Measurements from ENCODE around the gene TMEM238L.

Gene TMEM238L

GRCh38 chr17:10754861-10755591, 48.9 kb downstream of the TMEM238L start:
- no peak overlapping the region for H3K27ac ChIP-seq (ENCODE audit: low read depth in 2 of 2, low read length in 2 of 2)
- no peaks in the 10 kb centered on the region for H3K27me3 ChIP-seq (ENCODE audit: control insufficient read depth in 2 of 2, insufficient read depth in 2 of 2, low read length in 2 of 2)
- H3K36me3 ChIP-seq (ENCODE audit: control insufficient read depth in 2 of 2, insufficient read depth in 2 of 2, low read length in 2 of 2): no peaks in the 10 kb centered on the region
- no peak overlapping the region for H3K4me3 ChIP-seq (ENCODE audit: low read length in 2 of 2)
- H3K9me3 ChIP-seq (ENCODE audit: control insufficient read depth in 2 of 2, low read length in 2 of 2): no peaks in the 10 kb centered on the region
- no peak overlapping the region for H3K9ac ChIP-seq (ENCODE audit: low read depth in 1 of 2, low read length in 2 of 2)
- H3K4me1 ChIP-seq (ENCODE audit: control insufficient read depth in 2 of 2, insufficient read depth in 2 of 2, low read length in 2 of 2): peaks cover 3 to 22% of the 10 kb centered on the region in 2 donors

- Histone ChIP-seq H3K9me3 (ENCODE audit: control insufficient read depth in 2 of 2, low read length in 2 of 2) (no peaks in the 10 kb centered on the region), H3K36me3 (ENCODE audit: control insufficient read depth in 2 of 2, insufficient read depth in 2 of 2, low read length in 2 of 2) (no peaks in the 10 kb centered on the region), H3K4me1 (ENCODE audit: control insufficient read depth in 2 of 2, insufficient read depth in 2 of 2, low read length in 2 of 2) (peaks cover 3 to 22% of the 10 kb centered on the region in 2 donors), H3K9ac (ENCODE audit: low read depth in 1 of 2, low read length in 2 of 2) (no peak overlapping the region), H3K27ac (ENCODE audit: low read depth in 2 of 2, low read length in 2 of 2) (no peak overlapping the region), H3K4me3 (ENCODE audit: low read length in 2 of 2) (no peak overlapping the region), H3K27me3 (ENCODE audit: control insufficient read depth in 2 of 2, insufficient read depth in 2 of 2, low read length in 2 of 2) (no peaks in the 10 kb centered on the region)
Measured at GRCh38 chr17:10754109-10754508, 49.8 kb downstream of the TMEM238L start.

- no peak overlapping the region for H3K4me3 ChIP-seq (ENCODE audit: low read length in 2 of 2)
- no peaks in the 10 kb centered on the region for H3K36me3 ChIP-seq (ENCODE audit: control insufficient read depth in 2 of 2, insufficient read depth in 2 of 2, low read length in 2 of 2)
- H3K4me1 ChIP-seq (ENCODE audit: control insufficient read depth in 2 of 2, insufficient read depth in 2 of 2, low read length in 2 of 2): peaks cover 3 to 18% of the 10 kb centered on the region in 2 donors
- H3K27me3 ChIP-seq (ENCODE audit: control insufficient read depth in 2 of 2, insufficient read depth in 2 of 2, low read length in 2 of 2): no peaks in the 10 kb centered on the region
- no peak overlapping the region for H3K9ac ChIP-seq (ENCODE audit: low read depth in 1 of 2, low read length in 2 of 2)
- H3K27ac ChIP-seq (ENCODE audit: low read depth in 2 of 2, low read length in 2 of 2): no peak overlapping the region
- H3K9me3 ChIP-seq (ENCODE audit: control insufficient read depth in 2 of 2, low read length in 2 of 2): no peaks in the 10 kb centered on the region
Measured at GRCh38 chr17:10752696-10753095, 51.2 kb downstream of the TMEM238L start.

- Histone ChIP-seq H3K36me3 (ENCODE audit: control insufficient read depth in 2 of 2, insufficient read depth in 2 of 2, low read length in 2 of 2) (no peaks in the 10 kb centered on the region), H3K27ac (ENCODE audit: low read depth in 2 of 2, low read length in 2 of 2) (no peak overlapping the region), H3K9me3 (ENCODE audit: control insufficient read depth in 2 of 2, low read length in 2 of 2) (no peaks in the 10 kb centered on the region), H3K4me3 (ENCODE audit: low read length in 2 of 2) (no peak overlapping the region), H3K4me1 (ENCODE audit: control insufficient read depth in 2 of 2, insufficient read depth in 2 of 2, low read length in 2 of 2) (peaks cover 0 to 7% of the 10 kb centered on the region in 2 donors), H3K9ac (ENCODE audit: low read depth in 1 of 2, low read length in 2 of 2) (no peak overlapping the region), H3K27me3 (ENCODE audit: control insufficient read depth in 2 of 2, insufficient read depth in 2 of 2, low read length in 2 of 2) (no peaks in the 10 kb centered on the region)
Measured at GRCh38 chr17:10751563-10751962, 52.3 kb downstream of the TMEM238L start.

- Histone ChIP-seq H3K36me3 (ENCODE audit: control insufficient read depth in 2 of 2, insufficient read depth in 2 of 2, low read length in 2 of 2) (no peaks in the 10 kb centered on the region), H3K9me3 (ENCODE audit: control insufficient read depth in 2 of 2, low read length in 2 of 2) (no peaks in the 10 kb centered on the region), H3K27me3 (ENCODE audit: control insufficient read depth in 2 of 2, insufficient read depth in 2 of 2, low read length in 2 of 2) (no peaks in the 10 kb centered on the region), H3K4me3 (ENCODE audit: low read length in 2 of 2) (no peak overlapping the region), H3K9ac (ENCODE audit: low read depth in 1 of 2, low read length in 2 of 2) (no peak overlapping the region), H3K4me1 (ENCODE audit: control insufficient read depth in 2 of 2, insufficient read depth in 2 of 2, low read length in 2 of 2) (peaks cover 0 to 9% of the 10 kb centered on the region in 2 donors), H3K27ac (ENCODE audit: low read depth in 2 of 2, low read length in 2 of 2) (no peak overlapping the region)
Measured at GRCh38 chr17:10750210-10750609, 53.7 kb downstream of the TMEM238L start.

GRCh38 chr17:10748531-10749181, 55.2 kb downstream of the TMEM238L start:
- Histone ChIP-seq H3K4me1 (ENCODE audit: control insufficient read depth in 2 of 2, insufficient read depth in 2 of 2, low read length in 2 of 2) (peaks cover 0 to 17% of the 10 kb centered on the region in 2 donors), H3K27me3 (ENCODE audit: control insufficient read depth in 2 of 2, insufficient read depth in 2 of 2, low read length in 2 of 2) (no peaks in the 10 kb centered on the region), H3K9me3 (ENCODE audit: control insufficient read depth in 2 of 2, low read length in 2 of 2) (no peaks in the 10 kb centered on the region), H3K36me3 (ENCODE audit: control insufficient read depth in 2 of 2, insufficient read depth in 2 of 2, low read length in 2 of 2) (no peaks in the 10 kb centered on the region), H3K27ac (ENCODE audit: low read depth in 2 of 2, low read length in 2 of 2) (no peak overlapping the region), H3K9ac (ENCODE audit: low read depth in 1 of 2, low read length in 2 of 2) (no peak overlapping the region), H3K4me3 (ENCODE audit: low read length in 2 of 2) (no peak overlapping the region)

- Histone ChIP-seq H3K4me3 (ENCODE audit: low read length in 2 of 2) (no peak overlapping the region), H3K36me3 (ENCODE audit: control insufficient read depth in 2 of 2, insufficient read depth in 2 of 2, low read length in 2 of 2) (no peaks in the 10 kb centered on the region), H3K9ac (ENCODE audit: low read depth in 1 of 2, low read length in 2 of 2) (no peak overlapping the region), H3K27me3 (ENCODE audit: control insufficient read depth in 2 of 2, insufficient read depth in 2 of 2, low read length in 2 of 2) (no peaks in the 10 kb centered on the region), H3K4me1 (ENCODE audit: control insufficient read depth in 2 of 2, insufficient read depth in 2 of 2, low read length in 2 of 2) (peaks cover 0 to 16% of the 10 kb centered on the region in 2 donors), H3K9me3 (ENCODE audit: control insufficient read depth in 2 of 2, low read length in 2 of 2) (no peaks in the 10 kb centered on the region), H3K27ac (ENCODE audit: low read depth in 2 of 2, low read length in 2 of 2) (peak overlapping the region; percentile 17 to 63)
Measured at GRCh38 chr17:10745231-10745630, 58.7 kb downstream of the TMEM238L start.

Data from mucosa of rectum (tissue), 2 donors.